HEK293 (cell line): Measurements from ENCODE around the gene CNP.

Source experiments
- CTCF ChIA-PET: fragments of 350-600 bp; formaldehyde crosslinking; extraction: SDS; loops from one replicate; lab custom pipeline; 2021; ENCODE audit warnings: antibody characterized with exemption; lab: Yijun Ruan, JAX
- POLR2A ChIA-PET: fragments of 300-600 bp; formaldehyde crosslinking; extraction: SDS; loops from one replicate; lab custom pipeline; 2020; ENCODE audit warnings: antibody characterized with exemption, inconsistent platforms; lab: Yijun Ruan, JAX
- H3K27ac ChIP-seq: fragments of 200-500 bp; sonication (Bioruptor generic); 2 replicates; pipeline ENCODE4 v1.5.1; 2014; ENCODE audit warnings: low read depth, low read length, control low read depth, inconsistent platforms; ENCODE audit errors: extremely low read depth
- H3K36me3 ChIP-seq, 2 experiments: fragments of 200-500 bp in 1 of 2; sonication (Bioruptor generic) in 1 of 2; 1 replicate in 1 of 2; 2 replicates in 1 of 2; pipeline ENCODE4 v1.5.1; 2014 to 2017; ENCODE audit warnings: inconsistent platforms in 2 of 2, low read length in 2 of 2; ENCODE audit not compliant: control insufficient read depth in 2 of 2, insufficient read depth in 1 of 2
- H3K4me1 ChIP-seq: fragments of 200-500 bp; sonication (Bioruptor generic); 2 replicates; pipeline ENCODE4 v1.5.1; 2014; ENCODE audit warnings: mild to moderate bottlenecking, low read length, inconsistent platforms; ENCODE audit not compliant: control insufficient read depth, insufficient read depth
- H3K4me3 ChIP-seq: 2 replicates; pipeline ENCODE4 v1.5.1; 2011; ENCODE audit warnings: low read depth, mild to moderate bottlenecking, control low read depth, low read length, moderate library complexity
- H3K9me3 ChIP-seq: fragments of 200-500 bp; sonication (Bioruptor generic); 2 replicates; pipeline ENCODE4 v1.5.1; 2014; ENCODE audit warnings: low read depth, low read length, inconsistent platforms; ENCODE audit not compliant: control insufficient read depth, insufficient read depth
- GLI4 ChIP-seq: fragments of 450-650 bp; formaldehyde crosslinking; IDR thresholded peaks from 2 replicates; pipeline ENCODE4 v1.5.1; 2016; ENCODE audit warnings: missing biosample characterization, missing genetic modification characterization
- PRDM10 ChIP-seq: fragments of 450-650 bp; formaldehyde crosslinking; IDR thresholded peaks from 2 replicates; pipeline ENCODE4 v1.5.1; 2016; ENCODE audit warnings: missing biosample characterization, missing genetic modification characterization
- SALL2 ChIP-seq: fragments of 450-650 bp; formaldehyde crosslinking; IDR thresholded peaks from 2 replicates; pipeline ENCODE4 v1.5.0; 2017; ENCODE audit warnings: missing biosample characterization, mild to moderate bottlenecking, missing genetic modification characterization, borderline replicate concordance
- ZBTB17 ChIP-seq: fragments of 450-650 bp; formaldehyde crosslinking; IDR thresholded peaks from 2 replicates; pipeline ENCODE4 v1.5.1; 2016; ENCODE audit warnings: missing biosample characterization, missing genetic modification characterization
- ZEB2 ChIP-seq: fragments of 450-650 bp; formaldehyde crosslinking; IDR thresholded peaks from 2 replicates; pipeline ENCODE4 v1.5.1; 2016; ENCODE audit warnings: missing biosample characterization, missing genetic modification characterization
- ZNF16 ChIP-seq: fragments of 450-650 bp; formaldehyde crosslinking; IDR thresholded peaks from 2 replicates; pipeline ENCODE4 v1.5.1; 2016; ENCODE audit warnings: low read depth, missing biosample characterization, missing genetic modification characterization
- ZNF510 ChIP-seq: fragments of 450-650 bp; formaldehyde crosslinking; IDR thresholded peaks from 2 replicates; pipeline ENCODE4 v1.5.1; 2018; ENCODE audit warnings: mild to moderate bottlenecking, missing genetic modification characterization, missing biosample characterization; ENCODE audit not compliant: insufficient replicate concordance
- ZNF561 ChIP-seq: fragments of 450-650 bp; IDR thresholded peaks from 2 replicates; pipeline ENCODE4 v1.5.1; 2018; ENCODE audit warnings: missing biosample characterization, missing genetic modification characterization, borderline replicate concordance
- ZNF596 ChIP-seq: fragments of 450-650 bp; IDR thresholded peaks from 2 replicates; pipeline ENCODE4 v1.5.0; 2018; ENCODE audit warnings: missing biosample characterization, mild to moderate bottlenecking, missing genetic modification characterization, moderate library complexity
- TF ChIP-seq, protein P1 (sequence below): fragments of 450-650 bp; formaldehyde crosslinking; IDR thresholded peaks from 2 replicates; pipeline ENCODE4 v1.5.1; 2016; ENCODE audit warnings: missing biosample characterization, missing genetic modification characterization
- TF ChIP-seq, protein P2 (sequence below): fragments of 450-650 bp; formaldehyde crosslinking; IDR thresholded peaks from 2 replicates; pipeline ENCODE4 v1.5.1; 2016; ENCODE audit warnings: missing biosample characterization, missing genetic modification characterization
- TF ChIP-seq, protein P3 (sequence below): fragments of 450-650 bp; formaldehyde crosslinking; conservative IDR thresholded peaks from 2 replicates; pipeline ENCODE4 v1.5.1; 2016; ENCODE audit warnings: low read depth, missing biosample characterization, missing genetic modification characterization
- TF ChIP-seq, protein P4 (sequence below): fragments of 450-650 bp; formaldehyde crosslinking; IDR thresholded peaks from 2 replicates; pipeline ENCODE4 v1.5.1; 2016; ENCODE audit warnings: missing biosample characterization, missing genetic modification characterization
- TF ChIP-seq, protein P5 (sequence below): fragments of 450-650 bp; formaldehyde crosslinking; IDR thresholded peaks from 2 replicates; pipeline ENCODE4 v1.5.1; 2017; ENCODE audit warnings: missing biosample characterization, missing genetic modification characterization

CNP gene

GRCh38 chr17:42001729-42002128, 35.1 kb downstream of the CNP start:
- H3K27ac ChIP-seq, result no peak overlapping the region
- POLR2A ChIA-PET, result no interaction called here

DNA sequence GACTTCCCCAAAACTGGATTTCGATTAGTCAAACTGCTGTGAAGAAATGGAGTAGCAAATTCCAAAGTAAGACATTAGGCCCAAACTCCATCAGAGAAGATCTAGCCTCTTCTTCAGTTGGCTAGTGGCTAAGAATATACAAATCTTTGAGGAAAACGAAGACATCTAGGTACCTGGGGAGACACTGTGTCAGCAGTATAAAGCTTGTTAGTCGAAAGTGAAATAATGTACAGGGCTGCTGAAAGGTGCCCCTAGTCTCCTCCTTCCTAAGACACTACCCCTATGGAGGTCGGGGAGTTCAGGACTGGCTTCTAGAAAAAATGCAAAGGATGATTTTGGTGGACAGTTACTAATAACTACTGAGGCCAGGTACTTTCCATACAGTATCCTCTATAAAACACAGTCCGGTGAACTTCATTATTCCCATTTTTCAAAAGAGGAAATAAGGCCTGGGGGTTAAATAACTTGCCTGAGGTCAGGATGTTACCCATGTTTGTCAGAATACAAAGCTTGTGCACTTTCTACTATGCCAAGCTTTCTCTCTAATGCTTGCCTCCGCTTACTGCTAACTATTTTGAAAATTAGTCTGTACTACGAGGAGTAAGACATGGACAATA, 35.7 kb downstream of the CNP start:
- POLR2A ChIA-PET, result no interaction called here
- 0 out of 2 replicates have a peak, but pooled peaks cover 2% of the 10 kb centered on the region for H3K4me1 ChIP-seq
- TF ChIP-seq ZNF510 (tag by site-specific recombination) (no peak), ZEB2 (no peak)
- TF ChIP-seq, protein P1, sequence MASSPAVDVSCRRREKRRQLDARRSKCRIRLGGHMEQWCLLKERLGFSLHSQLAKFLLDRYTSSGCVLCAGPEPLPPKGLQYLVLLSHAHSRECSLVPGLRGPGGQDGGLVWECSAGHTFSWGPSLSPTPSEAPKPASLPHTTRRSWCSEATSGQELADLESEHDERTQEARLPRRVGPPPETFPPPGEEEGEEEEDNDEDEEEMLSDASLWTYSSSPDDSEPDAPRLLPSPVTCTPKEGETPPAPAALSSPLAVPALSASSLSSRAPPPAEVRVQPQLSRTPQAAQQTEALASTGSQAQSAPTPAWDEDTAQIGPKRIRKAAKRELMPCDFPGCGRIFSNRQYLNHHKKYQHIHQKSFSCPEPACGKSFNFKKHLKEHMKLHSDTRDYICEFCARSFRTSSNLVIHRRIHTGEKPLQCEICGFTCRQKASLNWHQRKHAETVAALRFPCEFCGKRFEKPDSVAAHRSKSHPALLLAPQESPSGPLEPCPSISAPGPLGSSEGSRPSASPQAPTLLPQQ (tag by site-specific recombination), result no peak
- H3K27ac ChIP-seq, result no peak overlapping the region
- no peak overlapping the region for H3K4me3 ChIP-seq
- H3K36me3 ChIP-seq, result peaks cover 51 to 59% of the 10 kb centered on the region in 2 experiments
- H3K9me3 ChIP-seq, result no peaks in the 10 kb centered on the region; the same call in 1 of the 2 replicates
- CTCF ChIA-PET, result interaction anchor here (0.7 to 5.3 kb wide), 2 partner anchors 17 to 117 kb away, joined by 3 to 21 read pairs; partner anchors contain the start of gene NKIRAS2

More at GRCh38 chr17:42001729-42002128, 35.1 kb downstream of the CNP start:
- CTCF ChIA-PET, result interaction anchor here (5.3 kb wide), 1 partner anchor 17 kb away, joined by 21 read pairs; the partner anchor contains the start of gene NKIRAS2
- peaks cover 52 to 64% of the 10 kb centered on the region in 2 experiments for H3K36me3 ChIP-seq
- TF ChIP-seq, protein P2, sequence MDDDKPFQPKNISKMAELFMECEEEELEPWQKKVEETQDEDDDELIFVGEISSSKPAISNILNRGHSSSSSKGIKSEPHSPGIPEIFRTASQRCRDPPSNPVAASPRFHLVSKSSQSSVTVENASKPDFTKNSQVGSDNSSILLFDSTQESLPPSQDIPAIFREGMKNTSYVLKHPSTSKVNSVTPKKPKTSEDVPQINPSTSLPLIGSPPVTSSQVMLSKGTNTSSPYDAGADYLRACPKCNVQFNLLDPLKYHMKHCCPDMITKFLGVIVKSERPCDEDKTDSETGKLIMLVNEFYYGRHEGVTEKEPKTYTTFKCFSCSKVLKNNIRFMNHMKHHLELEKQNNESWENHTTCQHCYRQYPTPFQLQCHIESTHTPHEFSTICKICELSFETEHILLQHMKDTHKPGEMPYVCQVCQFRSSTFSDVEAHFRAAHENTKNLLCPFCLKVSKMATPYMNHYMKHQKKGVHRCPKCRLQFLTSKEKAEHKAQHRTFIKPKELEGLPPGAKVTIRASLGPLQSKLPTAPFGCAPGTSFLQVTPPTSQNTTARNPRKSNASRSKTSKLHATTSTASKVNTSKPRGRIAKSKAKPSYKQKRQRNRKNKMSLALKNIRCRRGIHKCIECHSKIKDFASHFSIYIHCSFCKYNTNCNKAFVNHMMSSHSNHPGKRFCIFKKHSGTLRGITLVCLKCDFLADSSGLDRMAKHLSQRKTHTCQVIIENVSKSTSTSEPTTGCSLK (tag by site-specific recombination), result no peak
- TF ChIP-seq ZBTB17 (tag by site-specific recombination) (no peak), ZNF596 (tag by site-specific recombination) (no peak), GLI4 (tag by site-specific recombination) (no peak)
- TF ChIP-seq, protein P3, sequence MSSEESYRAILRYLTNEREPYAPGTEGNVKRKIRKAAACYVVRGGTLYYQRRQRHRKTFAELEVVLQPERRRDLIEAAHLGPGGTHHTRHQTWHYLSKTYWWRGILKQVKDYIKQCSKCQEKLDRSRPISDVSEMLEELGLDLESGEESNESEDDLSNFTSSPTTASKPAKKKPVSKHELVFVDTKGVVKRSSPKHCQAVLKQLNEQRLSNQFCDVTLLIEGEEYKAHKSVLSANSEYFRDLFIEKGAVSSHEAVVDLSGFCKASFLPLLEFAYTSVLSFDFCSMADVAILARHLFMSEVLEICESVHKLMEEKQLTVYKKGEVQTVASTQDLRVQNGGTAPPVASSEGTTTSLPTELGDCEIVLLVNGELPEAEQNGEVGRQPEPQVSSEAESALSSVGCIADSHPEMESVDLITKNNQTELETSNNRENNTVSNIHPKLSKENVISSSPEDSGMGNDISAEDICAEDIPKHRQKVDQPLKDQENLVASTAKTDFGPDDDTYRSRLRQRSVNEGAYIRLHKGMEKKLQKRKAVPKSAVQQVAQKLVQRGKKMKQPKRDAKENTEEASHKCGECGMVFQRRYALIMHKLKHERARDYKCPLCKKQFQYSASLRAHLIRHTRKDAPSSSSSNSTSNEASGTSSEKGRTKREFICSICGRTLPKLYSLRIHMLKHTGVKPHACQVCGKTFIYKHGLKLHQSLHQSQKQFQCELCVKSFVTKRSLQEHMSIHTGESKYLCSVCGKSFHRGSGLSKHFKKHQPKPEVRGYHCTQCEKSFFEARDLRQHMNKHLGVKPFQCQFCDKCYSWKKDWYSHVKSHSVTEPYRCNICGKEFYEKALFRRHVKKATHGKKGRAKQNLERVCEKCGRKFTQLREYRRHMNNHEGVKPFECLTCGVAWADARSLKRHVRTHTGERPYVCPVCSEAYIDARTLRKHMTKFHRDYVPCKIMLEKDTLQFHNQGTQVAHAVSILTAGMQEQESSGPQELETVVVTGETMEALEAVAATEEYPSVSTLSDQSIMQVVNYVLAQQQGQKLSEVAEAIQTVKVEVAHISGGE (tag by site-specific recombination), result no peak
- TF ChIP-seq, protein P4, sequence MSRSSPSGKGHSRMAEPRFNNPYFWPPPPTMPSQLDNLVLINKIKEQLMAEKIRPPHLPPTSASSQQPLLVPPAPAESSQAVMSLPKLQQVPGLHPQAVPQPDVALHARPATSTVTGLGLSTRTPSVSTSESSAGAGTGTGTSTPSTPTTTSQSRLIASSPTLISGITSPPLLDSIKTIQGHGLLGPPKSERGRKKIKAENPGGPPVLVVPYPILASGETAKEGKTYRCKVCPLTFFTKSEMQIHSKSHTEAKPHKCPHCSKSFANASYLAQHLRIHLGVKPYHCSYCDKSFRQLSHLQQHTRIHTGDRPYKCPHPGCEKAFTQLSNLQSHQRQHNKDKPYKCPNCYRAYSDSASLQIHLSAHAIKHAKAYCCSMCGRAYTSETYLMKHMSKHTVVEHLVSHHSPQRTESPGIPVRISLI, result no peak
- no peaks in the 10 kb centered on the region; the same call in 1 of the 2 replicates for H3K9me3 ChIP-seq
- 0 out of 2 replicates have a peak, but pooled peaks cover 2% of the 10 kb centered on the region for H3K4me1 ChIP-seq
- no peak overlapping the region for H3K4me3 ChIP-seq

GRCh38 chr17:42002792-42003301, 36.3 kb downstream of the CNP start:
- Histone ChIP-seq H3K27ac (no peak overlapping the region), H3K4me3 (no peak overlapping the region), H3K4me1 (0 out of 2 replicates have a peak, but pooled peaks cover 2% of the 10 kb centered on the region), H3K36me3 (peaks cover 51 to 53% of the 10 kb centered on the region in 2 experiments), H3K9me3 (no peaks in the 10 kb centered on the region; the same call in 1 of the 2 replicates)
- ChIA-PET CTCF (interaction anchor here (0.6 to 5.3 kb wide), 3 partner anchors 16 to 212 kb away, joined by 3 to 21 read pairs (median 9); partner anchors contain the start of gene NKIRAS2), POLR2A (interaction anchor here (0.6 kb wide), 1 partner anchor 18 kb away, joined by 3 read pairs; the partner anchor contains the start of gene NKIRAS2)
- TF ChIP-seq ZNF561 (tag by site-specific recombination) (no peak), ZNF16 (tag by site-specific recombination) (no peak), SALL2 (tag by site-specific recombination) (no peak), PRDM10 (tag by site-specific recombination) (no peak)
- TF ChIP-seq, protein P5, sequence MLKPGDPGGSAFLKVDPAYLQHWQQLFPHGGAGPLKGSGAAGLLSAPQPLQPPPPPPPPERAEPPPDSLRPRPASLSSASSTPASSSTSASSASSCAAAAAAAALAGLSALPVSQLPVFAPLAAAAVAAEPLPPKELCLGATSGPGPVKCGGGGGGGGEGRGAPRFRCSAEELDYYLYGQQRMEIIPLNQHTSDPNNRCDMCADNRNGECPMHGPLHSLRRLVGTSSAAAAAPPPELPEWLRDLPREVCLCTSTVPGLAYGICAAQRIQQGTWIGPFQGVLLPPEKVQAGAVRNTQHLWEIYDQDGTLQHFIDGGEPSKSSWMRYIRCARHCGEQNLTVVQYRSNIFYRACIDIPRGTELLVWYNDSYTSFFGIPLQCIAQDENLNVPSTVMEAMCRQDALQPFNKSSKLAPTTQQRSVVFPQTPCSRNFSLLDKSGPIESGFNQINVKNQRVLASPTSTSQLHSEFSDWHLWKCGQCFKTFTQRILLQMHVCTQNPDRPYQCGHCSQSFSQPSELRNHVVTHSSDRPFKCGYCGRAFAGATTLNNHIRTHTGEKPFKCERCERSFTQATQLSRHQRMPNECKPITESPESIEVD, result no peak
